SK-N-SH (cell line): ENCODE data around the gene TMEM87B.
"Not testable (repeated sequence)": the region's sequence is repeated elsewhere in the genome, so short reads cannot be mapped to it uniquely, and the experiment has no call there.

Experiments used
- CHD2 ChIP-seq: fragments of 150-350 bp; IDR thresholded peaks from 2 replicates; pipeline ENCODE4 v1.6.1; 2018; ENCODE audit warnings: low read length; ENCODE audit not compliant: partially characterized antibody
- CTCF ChIP-seq: fragments of 200-600 bp; sonication (generic); IDR thresholded peaks from 2 replicates; pipeline ENCODE4 v1.6.1; 2017; ENCODE audit warnings: antibody characterized with exemption, mild to moderate bottlenecking, moderate library complexity
- EP300 ChIP-seq, 2 experiments: IDR thresholded peaks; 2 replicates each; pipeline versions ENCODE4 v1.4.0 to v1.6.1; 2012; ENCODE audit warnings: borderline replicate concordance in 1 of 2, low read depth in 1 of 2, low read length in 1 of 2
- EZH2phosphoT487 ChIP-seq: fragments of 200-600 bp; sonication (generic); IDR thresholded peaks from 2 replicates; pipeline ENCODE4 v1.6.1; 2017; ENCODE audit warnings: low read depth, mixed run types, mild to moderate bottlenecking, antibody characterized with exemption, moderate library complexity, borderline replicate concordance
- MEF2A ChIP-seq: IDR thresholded peaks from 2 replicates; pipeline ENCODE4 v1.4.0; 2012; ENCODE audit warnings: low read depth, borderline replicate concordance
- NFIC ChIP-seq: IDR thresholded peaks from 2 replicates; pipeline ENCODE4 v1.4.0; 2012; ENCODE audit warnings: borderline replicate concordance
- POLR2AphosphoS5 ChIP-seq: IDR thresholded peaks from 2 replicates; pipeline ENCODE4 v1.6.1; 2012; ENCODE audit warnings: low read depth, low read length
- SMC3 ChIP-seq: IDR thresholded peaks from 2 replicates; pipeline ENCODE4 v1.6.1; 2012; ENCODE audit warnings: low read depth, low read length, improper control_type of control experiment
- TAF1 ChIP-seq: IDR thresholded peaks from 2 replicates; pipeline ENCODE4 v1.6.1; 2012; ENCODE audit warnings: low read depth, mild to moderate bottlenecking, low read length, moderate library complexity, borderline replicate concordance
- TCF12 ChIP-seq: IDR thresholded peaks from 2 replicates; pipeline ENCODE4 v1.4.0; 2012
- USF1 ChIP-seq: IDR thresholded peaks from 2 replicates; pipeline ENCODE4 v1.4.0; 2012; ENCODE audit warnings: low read depth, borderline replicate concordance
- ZBTB33 ChIP-seq: IDR thresholded peaks from 2 replicates; pipeline ENCODE4 v1.4.0; 2012; ENCODE audit warnings: low read depth, borderline replicate concordance

GRCh38 chr2:112041460-112041859, 13.6 kb upstream of the TMEM87B start:
- not testable (repeated sequence) for TF ChIP-seq POLR2AphosphoS5; EZH2phosphoT487; EP300 (IDR thresholded peaks at IDR 0.05; ENCODE audit: borderline replicate concordance in 1 of 2, low read depth in 1 of 2, low read length in 1 of 2); CTCF; SMC3; ZBTB33; NFIC; MEF2A; TAF1; CHD2; TCF12; USF1
